WI38 (cell line): Measurements from ENCODE around the gene TMEM14B.
A peak's percentile ranks its signal among the peaks of the same experiment; 100 is the strongest.
"Not testable (repeated sequence)": the region's sequence is repeated elsewhere in the genome, so short reads cannot be mapped to it uniquely, and the experiment has no call there.

Experiments
- H3K4me3 ChIP-seq: 2 replicates; pipeline ENCODE4 v1.5.1; 2011; ENCODE audit warnings: low read depth, mild to moderate bottlenecking, control low read depth, low read length
- CTCF ChIP-seq: IDR thresholded peaks from 2 replicates; pipeline ENCODE4 v1.5.1; 2012; ENCODE audit warnings: low read depth, mild to moderate bottlenecking, control low read depth, low read length

Gene TMEM14B

DNA sequence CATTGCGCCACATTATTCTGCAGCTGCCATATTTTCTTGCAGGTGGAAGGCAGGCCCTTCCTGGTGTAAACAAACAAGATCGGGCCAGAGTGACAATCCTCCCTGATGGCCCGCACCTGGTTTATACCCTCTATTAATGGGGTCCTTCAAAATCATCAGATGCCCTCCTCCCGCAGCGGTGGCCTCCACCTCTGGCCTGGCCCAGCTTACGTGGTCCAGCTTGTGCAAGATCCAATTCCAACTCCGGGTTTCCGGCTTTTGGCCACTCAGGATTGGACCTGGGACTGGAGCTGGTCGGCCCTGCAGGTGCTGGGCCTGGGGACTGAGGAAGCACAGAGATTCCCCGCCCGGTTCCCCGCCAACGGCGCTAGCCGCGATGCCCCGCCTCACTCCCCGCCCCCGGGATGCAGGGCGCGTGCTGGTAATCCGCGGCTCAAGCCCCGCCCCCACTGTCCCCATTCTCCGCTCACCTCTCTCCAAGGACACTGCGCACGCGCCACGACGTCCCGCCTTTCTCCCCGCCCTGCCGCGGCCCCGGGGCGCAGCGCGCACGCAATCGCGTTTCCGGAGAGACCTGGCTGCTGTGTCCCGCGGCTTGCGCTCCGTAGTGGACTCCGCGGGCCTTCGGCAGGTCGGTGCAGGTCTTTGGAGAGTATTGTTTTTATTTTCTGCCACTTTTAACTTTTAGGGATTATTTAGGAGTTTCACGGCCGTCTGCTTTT, at the start of gene TMEM14B:
Gene TMEM14B, plus strand, starts transcription at position 555 of the 722 bp plus-strand sequence. CDS start 1,441 bp downstream, outside the sequence.
- H3K4me3 ChIP-seq, result peak within 1 kb of the TSS; percentile 89
- TF ChIP-seq CTCF, result no peak

DNA sequence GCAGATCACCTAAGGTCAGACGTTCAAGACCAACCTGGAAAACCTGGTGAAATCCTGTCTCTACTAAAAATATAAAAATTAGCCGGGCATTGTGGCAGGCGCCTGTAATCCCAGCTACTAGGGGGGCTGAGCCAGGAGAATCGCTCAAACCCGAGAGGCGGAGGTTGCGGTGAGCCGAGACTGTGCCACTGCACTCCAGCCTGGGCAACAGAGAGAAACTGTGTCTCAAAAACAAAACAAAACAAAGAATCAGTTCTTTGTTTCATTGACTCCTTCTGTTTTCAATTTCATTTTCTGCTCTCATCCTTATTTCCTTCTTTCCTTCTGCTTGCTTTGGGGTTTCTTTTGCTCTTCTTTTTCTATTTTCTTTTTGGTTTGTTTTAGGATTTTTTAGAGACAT, 33.6 kb upstream of the TMEM14B start:
- TF ChIP-seq CTCF, result no peak
- no peak overlapping the region for H3K4me3 ChIP-seq

GRCh38 chr6:10719296-10719963, 28.2 kb upstream of the TMEM14B start:
- H3K4me3 ChIP-seq, result no peak overlapping the region
- TF ChIP-seq CTCF, result no peak

DNA sequence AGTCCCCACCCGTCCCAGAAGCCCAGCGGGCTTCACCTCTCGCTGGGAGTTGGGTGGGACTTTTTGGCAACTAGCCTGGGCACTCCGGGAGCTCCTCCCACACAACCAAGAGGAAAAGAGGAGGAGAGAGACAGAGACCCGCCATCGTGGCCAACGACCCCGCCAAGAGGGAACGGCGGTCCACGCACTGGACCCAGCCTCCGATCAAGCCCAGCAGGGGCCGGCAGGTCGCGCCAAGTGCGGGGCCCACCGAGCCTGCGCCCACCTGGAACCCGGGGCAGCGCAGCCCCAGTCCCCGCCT, 27.7 kb upstream of the TMEM14B start:
- no peak for TF ChIP-seq CTCF
- H3K4me3 ChIP-seq, result peak overlapping the region; percentile 35

- TF ChIP-seq CTCF, result no peak
- H3K4me3 ChIP-seq, result peak overlapping the region; percentile 35
Measured at GRCh38 chr6:10720265-10720959, 27.2 kb upstream of the TMEM14B start.

GRCh38 chr6:10720960-10721849, 26.4 kb upstream of the TMEM14B start:
- not testable (repeated sequence) for H3K4me3 ChIP-seq

- TF ChIP-seq CTCF, result no peak
- H3K4me3 ChIP-seq, result peak overlapping the region; percentile 82
Measured at GRCh38 chr6:10721850-10722569, 25.6 kb upstream of the TMEM14B start.
